H9 (cell line): ENCODE measurements around the gene SLC34A1. TPM values are rescaled to one million over a fixed set of nuclear protein-coding genes. Genes with fewer than 3 reads are reported as not detected.

Source experiments
- DNase-seq: peaks from one replicate; pipeline ENCODE4 v3.0.0-alpha.2; 2017
- H2AFZ ChIP-seq: one replicate; pipeline ENCODE4 v1.6.1; 2013; ENCODE audit warnings: mild to moderate bottlenecking, low read length, control low read depth, moderate library complexity
- H2AK5ac ChIP-seq: 2 replicates; pipeline ENCODE4 v1.6.1; 2013; ENCODE audit warnings: low read length, control low read depth, mixed read lengths; ENCODE audit not compliant: insufficient read length
- H2BK120ac ChIP-seq: one replicate; pipeline ENCODE4 v1.6.1; 2013; ENCODE audit warnings: low read depth, mild to moderate bottlenecking, low read length, control low read depth, inconsistent platforms; ENCODE audit not compliant: poor library complexity, severe bottlenecking
- H2BK12ac ChIP-seq: 2 replicates; pipeline ENCODE4 v1.6.1; 2013; ENCODE audit warnings: low read length, control low read depth, mixed read lengths, low read depth; ENCODE audit not compliant: insufficient read length
- H2BK15ac ChIP-seq: 2 replicates; pipeline ENCODE4 v1.6.1; 2013; ENCODE audit warnings: low read depth, low read length, control low read depth
- H2BK20ac ChIP-seq: one replicate; pipeline ENCODE4 v1.6.1; 2013; ENCODE audit warnings: low read depth, mild to moderate bottlenecking, low read length, control low read depth, inconsistent platforms; ENCODE audit not compliant: poor library complexity, severe bottlenecking
- H2BK5ac ChIP-seq: 2 replicates; pipeline ENCODE4 v1.6.1; 2013; ENCODE audit warnings: low read length, control low read depth, mixed read lengths; ENCODE audit not compliant: insufficient read length
- H3K14ac ChIP-seq: 2 replicates; pipeline ENCODE4 v1.6.1; 2013; ENCODE audit warnings: low read length, control low read depth; ENCODE audit not compliant: insufficient read depth
- H3K18ac ChIP-seq: 2 replicates; pipeline ENCODE4 v1.6.1; 2013; ENCODE audit warnings: low read depth, mild to moderate bottlenecking, mixed read lengths, low read length, control low read depth; ENCODE audit not compliant: insufficient read length
- H3K23ac ChIP-seq: 2 replicates; pipeline ENCODE4 v1.6.1; 2013; ENCODE audit warnings: low read length, control low read depth, mixed read lengths, low read depth; ENCODE audit not compliant: insufficient read length
- H3K23me2 ChIP-seq: 2 replicates; pipeline ENCODE4 v1.6.1; 2013; ENCODE audit warnings: low read depth, mild to moderate bottlenecking, mixed read lengths, low read length, control low read depth; ENCODE audit not compliant: insufficient read length, poor library complexity, severe bottlenecking
- H3K27ac ChIP-seq: 2 replicates; pipeline ENCODE4 v1.5.1; 2013; ENCODE audit warnings: low read length, control low read depth, mixed read lengths, low read depth; ENCODE audit not compliant: insufficient read length
- H3K27me3 ChIP-seq: 2 replicates; pipeline ENCODE4 v1.6.1; 2013; ENCODE audit warnings: low read length, control low read depth, inconsistent platforms; ENCODE audit not compliant: insufficient read depth
- H3K4ac ChIP-seq: 2 replicates; pipeline ENCODE4 v1.6.1; 2013; ENCODE audit warnings: low read depth, mild to moderate bottlenecking, control low read depth, inconsistent platforms, low read length, moderate library complexity
- H3K4me1 ChIP-seq: 2 replicates; pipeline ENCODE4 v1.6.1; 2013; ENCODE audit warnings: low read length, control low read depth, inconsistent platforms; ENCODE audit not compliant: insufficient read depth
- H3K4me2 ChIP-seq: 2 replicates; pipeline ENCODE4 v1.6.1; 2013; ENCODE audit warnings: low read length, control low read depth, mixed read lengths; ENCODE audit not compliant: insufficient read length, insufficient read depth
- H3K56ac ChIP-seq: 2 replicates; pipeline ENCODE4 v1.6.1; 2013; ENCODE audit warnings: low read depth, mild to moderate bottlenecking, mixed read lengths, low read length, control low read depth; ENCODE audit not compliant: insufficient read length
- H3K79me1 ChIP-seq: 2 replicates; pipeline ENCODE4 v1.6.1; 2013; ENCODE audit warnings: low read depth, mild to moderate bottlenecking, moderate library complexity, low read length, control low read depth, inconsistent platforms; ENCODE audit not compliant: insufficient read depth, poor library complexity, severe bottlenecking
- H3K79me2 ChIP-seq: 2 replicates; pipeline ENCODE4 v1.6.1; 2013; ENCODE audit warnings: low read length, control low read depth, inconsistent platforms; ENCODE audit not compliant: insufficient read depth
- H3K9ac ChIP-seq: 2 replicates; pipeline ENCODE4 v1.6.1; 2013; ENCODE audit warnings: low read length, control low read depth, mixed read lengths; ENCODE audit not compliant: insufficient read length; ENCODE audit errors: extremely low read depth
- H3K9me3 ChIP-seq: one replicate; pipeline ENCODE4 v1.6.1; 2013; ENCODE audit warnings: low read depth, low read length, inconsistent platforms; ENCODE audit not compliant: control insufficient read depth
- H3T11ph ChIP-seq: one replicate; pipeline ENCODE4 v1.6.1; 2013; ENCODE audit warnings: mild to moderate bottlenecking, low read length, control low read depth, inconsistent platforms
- H4K20me1 ChIP-seq: one replicate; pipeline ENCODE4 v1.6.1; 2013; ENCODE audit not compliant: control insufficient read depth, insufficient read length, insufficient read depth
- H4K5ac ChIP-seq: 2 replicates; pipeline ENCODE4 v1.6.1; 2013; ENCODE audit warnings: low read depth, mild to moderate bottlenecking, mixed read lengths, low read length, control low read depth; ENCODE audit not compliant: insufficient read length
- H4K8ac ChIP-seq: replicated peaks from 2 replicates; pipeline ENCODE4 v1.6.1; 2013; ENCODE audit warnings: low read length, control low read depth, mixed read lengths, low read depth; ENCODE audit not compliant: insufficient read length
- H4K91ac ChIP-seq: 2 replicates; pipeline ENCODE4 v1.6.1; 2013; ENCODE audit warnings: low read depth, mild to moderate bottlenecking, moderate library complexity, mixed read lengths, low read length, control low read depth; ENCODE audit not compliant: insufficient read length
- H3K27ac Mint-ChIP-seq, 3 experiments: 2 replicates in 2 of 3; 3 replicates in 1 of 3; pipeline ENCODE4 v1.8.0; 2020 to 2021; ENCODE audit warnings: mixed read lengths in 3 of 3, mild to moderate bottlenecking in 1 of 3, moderate library complexity in 1 of 3
- H3K27me3 Mint-ChIP-seq: 2 replicates; pipeline ENCODE4 v1.8.0; 2021; ENCODE audit warnings: low read depth, mild to moderate bottlenecking, moderate library complexity, mixed read lengths
- H3K36me3 Mint-ChIP-seq, 3 experiments: 2 replicates in 2 of 3; 3 replicates in 1 of 3; pipeline ENCODE4 v1.8.0; 2020 to 2021; ENCODE audit warnings: low read depth in 3 of 3, mixed read lengths in 3 of 3; ENCODE audit not compliant: insufficient read depth in 1 of 3
- H3K4me1 Mint-ChIP-seq, 2 experiments: 2 replicates each; pipeline ENCODE4 v1.8.0; 2020; ENCODE audit warnings: mixed read lengths in 2 of 2
- H3K4me3 Mint-ChIP-seq, 2 experiments: 2 replicates in 1 of 2; 3 replicates in 1 of 2; pipeline ENCODE4 v1.8.0; 2020 to 2021; ENCODE audit warnings: mild to moderate bottlenecking in 2 of 2, mixed read lengths in 2 of 2, moderate library complexity in 1 of 2
- H3K9me3 Mint-ChIP-seq, 2 experiments: 2 replicates in 1 of 2; 3 replicates in 1 of 2; pipeline ENCODE4 v1.8.0; 2020; ENCODE audit warnings: mild to moderate bottlenecking in 2 of 2, mixed read lengths in 2 of 2, moderate library complexity in 1 of 2
- CTCF ChIP-seq: fragments of 200-600 bp; sonication (generic); conservative IDR thresholded peaks from 3 replicates; pipeline ENCODE4 v1.8.0; 2021; ENCODE audit warnings: antibody characterized with exemption, mild to moderate bottlenecking
- WGBS: extraction: QIAGEN DNeasy Blood & Tissue Kit; methylation state at CpG from one replicate; pipeline ENCODE4 v1.1.7; 2013; ENCODE audit warnings: missing lambda C conversion rate, low lambda C conversion rate, mixed read lengths; ENCODE audit not compliant: insufficient read length; ENCODE audit errors: extremely low coverage; 5-methylcytosine and 5-hydroxymethylcytosine counted together
- total RNA-seq: library from RNA; stranded (reverse); gene quantifications from 2 replicates; pipeline ENCODE4 v1.2.1, GENCODE V29; 2021

The SLC34A1 gene
- total RNA-seq, 1 experiment from 2014 or later: not detected

- Histone ChIP-seq H3K4me2 (no peak overlapping the region), H3K27me3 (no peaks in the 10 kb centered on the region), H2BK5ac (no peak overlapping the region), H4K91ac (no peak overlapping the region), H2BK120ac (no peak overlapping the region), H3K14ac (no peak overlapping the region), H4K20me1 (no peaks in the 10 kb centered on the region), H2AFZ (no peak overlapping the region), H2AK5ac (no peak overlapping the region), H3K79me1 (no peaks in the 10 kb centered on the region), H2BK15ac (no peak overlapping the region), H3K18ac (no peak overlapping the region), H3K56ac (no peak overlapping the region), H3T11ph (no peak overlapping the region), H4K5ac (no peak overlapping the region), H3K9me3 (no peaks in the 10 kb centered on the region), H3K9ac (no peak overlapping the region), H4K8ac (no peak overlapping the region), H2BK20ac (no peak overlapping the region), H3K4me1 (no peaks in the 10 kb centered on the region; the same call in 1 of the 2 replicates), H3K23ac (no peak overlapping the region), H3K27ac (no peak overlapping the region), H3K79me2 (no peaks in the 10 kb centered on the region), H3K4ac (no peak overlapping the region), H3K23me2 (no peaks in the 10 kb centered on the region), H2BK12ac (no peak overlapping the region)
- no peak for DNase-seq
- Mint-ChIP-seq H3K4me3 (no peak overlapping the region), H3K36me3 (no peaks in the 10 kb centered on the region), H3K4me1 (peaks cover 10 to 17% of the 10 kb centered on the region in 2 experiments), H3K27ac (no peak overlapping the region), H3K27me3 (peaks cover 36% of the 10 kb centered on the region), H3K9me3 (no peaks in the 10 kb centered on the region)
- WGBS: no CpG with 5 or more reads among the region's 8 CpGs
- TF ChIP-seq CTCF: no peak
Observed at GRCh38 chr5:177396078-177396477, 11.8 kb downstream of the SLC34A1 start.
